Measurements from ENCODE around the gene TBX20. TPM values are rescaled to one million over a fixed set of nuclear protein-coding genes. Genes with fewer than 3 reads are reported as not detected.
"Not testable (repeated sequence)": the region's sequence is repeated elsewhere in the genome, so short reads cannot be mapped to it uniquely, and the experiment has no call there.

TBX20 gene
- total RNA-seq, 1 donor from 2014 or later = not detected

DNA sequence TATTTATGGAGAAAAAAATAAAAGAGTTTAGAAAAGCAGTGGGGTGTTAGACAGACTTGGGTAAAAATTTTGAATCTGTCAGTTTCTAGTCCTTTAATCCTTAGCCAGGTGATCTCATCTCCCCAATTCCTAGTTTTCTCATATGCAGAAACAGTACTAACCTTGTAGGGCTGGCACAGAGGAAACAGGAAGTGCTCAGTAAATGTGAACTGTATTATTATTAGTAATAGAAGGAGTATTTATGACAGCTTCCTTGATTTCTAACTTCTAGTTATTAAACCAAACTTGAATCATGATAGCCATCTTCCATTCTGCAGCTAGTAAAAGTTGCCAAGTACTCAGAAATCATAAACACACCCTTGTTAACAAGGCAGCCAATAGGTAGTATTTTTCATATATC is 12.5 kb downstream of the TBX20 start:
- H3K27ac ChIP-seq = no peak overlapping the region
- TF ChIP-seq CTCF (IDR thresholded peaks at IDR 0.05) = no peak
- H3K27me3 ChIP-seq = no peaks in the 10 kb centered on the region
- H3K9me3 ChIP-seq = no peaks in the 10 kb centered on the region
- H3K36me3 ChIP-seq = no peaks in the 10 kb centered on the region
- no peak overlapping the region for H3K4me3 ChIP-seq
- intact Hi-C loops (cut with DNase I) = no loop called here
- no peaks in the 10 kb centered on the region for H3K4me1 ChIP-seq
- DNase-seq (ENCODE audit: low spot score in 2 of 2) = no peak

GRCh38 chr7:35241008-35241407 is 12.9 kb downstream of the TBX20 start:
- DNase-seq (ENCODE audit: low spot score in 2 of 2); intact Hi-C loops (cut with DNase I); H3K27ac ChIP-seq; H3K4me3 ChIP-seq; H3K36me3 ChIP-seq; H3K9me3 ChIP-seq; H3K27me3 ChIP-seq; H3K4me1 ChIP-seq: not testable (repeated sequence)

- intact Hi-C loops (cut with DNase I); H3K4me3 ChIP-seq; H3K27me3 ChIP-seq; H3K4me1 ChIP-seq; H3K36me3 ChIP-seq; DNase-seq (ENCODE audit: low spot score in 2 of 2); H3K9me3 ChIP-seq; H3K27ac ChIP-seq: not testable (repeated sequence)
Observed at GRCh38 chr7:35238456-35238855, 15.4 kb downstream of the TBX20 start.

DNA sequence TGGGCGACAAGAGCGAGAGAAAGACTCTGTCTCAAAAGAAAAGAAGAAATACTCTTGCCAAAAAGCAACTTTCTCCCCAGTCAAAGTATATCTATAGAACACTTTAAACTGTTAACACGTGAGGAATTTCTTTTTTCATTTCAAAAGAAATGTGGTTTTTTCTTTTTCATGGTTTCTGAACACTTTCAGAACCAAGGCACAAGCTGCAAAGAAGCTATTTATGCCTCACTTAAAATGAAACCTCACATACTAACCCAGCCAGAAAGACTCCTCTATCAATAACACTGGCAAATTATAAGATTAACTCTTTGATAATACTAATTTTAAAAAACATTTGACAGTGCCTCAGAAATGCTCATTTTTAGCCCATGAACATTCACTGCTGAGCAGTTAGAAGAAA is 20.9 kb downstream of the TBX20 start:
- intact Hi-C loops (cut with DNase I) = no loop called here
- Histone ChIP-seq H3K4me1 (no peaks in the 10 kb centered on the region), H3K36me3 (no peaks in the 10 kb centered on the region), H3K27ac (no peak overlapping the region), H3K4me3 (no peak overlapping the region), H3K9me3 (no peaks in the 10 kb centered on the region), H3K27me3 (no peaks in the 10 kb centered on the region)
- no peak for DNase-seq (ENCODE audit: low spot score in 2 of 2)
- TF ChIP-seq CTCF (IDR thresholded peaks at IDR 0.05) = no peak

- H3K9me3 ChIP-seq; H3K27me3 ChIP-seq; DNase-seq (ENCODE audit: low spot score in 2 of 2); intact Hi-C loops (cut with DNase I); H3K4me3 ChIP-seq; H3K36me3 ChIP-seq; H3K4me1 ChIP-seq; H3K27ac ChIP-seq: not testable (repeated sequence)
Observed at GRCh38 chr7:35231221-35231620, 22.7 kb downstream of the TBX20 start.

DNA sequence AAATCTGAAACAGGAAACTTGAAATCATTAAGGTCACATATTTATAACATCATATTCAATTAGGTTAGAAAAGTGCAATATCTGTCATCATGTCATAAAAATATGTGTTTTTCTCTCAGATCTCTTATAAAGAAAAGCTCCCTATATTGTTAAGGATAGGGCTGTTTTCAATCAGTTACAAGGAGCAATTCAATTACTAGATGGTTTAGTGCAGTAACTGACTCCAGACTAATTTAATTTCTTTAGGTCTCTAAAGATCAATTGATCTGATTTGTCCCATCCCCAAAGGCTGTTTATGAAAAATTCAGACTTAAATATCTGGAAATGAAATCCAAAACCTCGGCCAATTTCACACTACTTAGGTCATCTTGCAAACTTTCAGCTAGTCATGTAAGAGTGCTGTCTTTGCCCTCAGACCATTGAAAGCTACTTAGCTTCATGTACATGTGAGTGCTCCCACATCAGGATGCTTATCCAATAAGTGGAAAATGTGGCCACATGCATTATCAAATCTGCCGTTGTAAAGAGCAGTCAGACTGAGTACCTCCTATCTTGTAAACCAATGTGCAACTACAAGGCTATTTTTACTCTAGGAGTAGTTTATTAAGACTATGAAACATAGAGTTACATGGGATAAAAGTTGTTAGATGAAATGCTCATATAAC is 24.7 kb downstream of the TBX20 start:
- H3K27ac ChIP-seq; intact Hi-C loops (cut with DNase I); DNase-seq (ENCODE audit: low spot score in 2 of 2); H3K4me1 ChIP-seq; H3K27me3 ChIP-seq; H3K36me3 ChIP-seq; H3K4me3 ChIP-seq; H3K9me3 ChIP-seq: not testable (repeated sequence)

- H3K4me1 ChIP-seq; H3K27me3 ChIP-seq; intact Hi-C loops (cut with DNase I); H3K36me3 ChIP-seq; H3K27ac ChIP-seq; H3K9me3 ChIP-seq; H3K4me3 ChIP-seq; DNase-seq (ENCODE audit: low spot score in 2 of 2): not testable (repeated sequence)
Observed at GRCh38 chr7:35228496-35229051, 25.3 kb downstream of the TBX20 start.

DNA sequence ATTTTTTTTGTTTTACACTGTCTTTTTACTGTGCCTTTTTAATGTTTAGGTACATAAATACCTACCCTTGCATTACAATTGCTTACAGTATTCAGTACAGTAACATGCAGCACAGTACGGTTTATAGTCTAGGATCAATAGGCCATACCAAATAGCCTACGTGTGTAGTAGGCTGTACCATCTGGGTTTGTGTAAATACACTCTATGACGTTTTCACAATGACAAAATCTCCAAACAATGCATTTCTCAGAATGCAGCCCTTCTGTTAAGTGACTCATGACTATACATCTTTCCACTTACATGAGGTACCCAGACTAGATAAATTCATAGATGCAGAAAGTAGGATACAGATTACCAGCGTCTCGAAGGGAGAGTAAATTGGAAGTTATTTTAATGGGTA is 26.5 kb downstream of the TBX20 start:
- intact Hi-C loops (cut with DNase I); H3K36me3 ChIP-seq; H3K4me3 ChIP-seq; H3K27me3 ChIP-seq; DNase-seq (ENCODE audit: low spot score in 2 of 2); H3K4me1 ChIP-seq; H3K27ac ChIP-seq; H3K9me3 ChIP-seq: not testable (repeated sequence)

DNA sequence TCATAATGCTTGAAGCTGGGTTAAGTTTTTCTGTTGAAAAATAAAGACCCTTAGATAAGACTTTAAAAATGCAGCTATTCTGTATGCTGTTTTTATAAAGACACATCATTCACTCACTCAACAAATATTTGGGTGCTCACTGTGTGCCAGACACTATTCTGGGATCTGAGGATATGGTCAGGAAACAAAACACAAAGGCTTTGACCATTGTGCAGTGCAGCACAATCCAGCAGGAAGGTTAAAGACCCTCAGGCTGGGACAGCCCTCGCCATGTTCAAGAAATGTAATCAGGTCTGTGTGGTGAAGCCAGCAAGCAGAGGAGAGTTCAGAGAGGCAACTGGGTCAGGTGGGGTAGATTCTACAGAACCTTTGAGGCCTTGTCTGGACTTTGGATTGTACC is 31.5 kb downstream of the TBX20 start:
- intact Hi-C loops (cut with DNase I) = not testable (repeated sequence)

DNA sequence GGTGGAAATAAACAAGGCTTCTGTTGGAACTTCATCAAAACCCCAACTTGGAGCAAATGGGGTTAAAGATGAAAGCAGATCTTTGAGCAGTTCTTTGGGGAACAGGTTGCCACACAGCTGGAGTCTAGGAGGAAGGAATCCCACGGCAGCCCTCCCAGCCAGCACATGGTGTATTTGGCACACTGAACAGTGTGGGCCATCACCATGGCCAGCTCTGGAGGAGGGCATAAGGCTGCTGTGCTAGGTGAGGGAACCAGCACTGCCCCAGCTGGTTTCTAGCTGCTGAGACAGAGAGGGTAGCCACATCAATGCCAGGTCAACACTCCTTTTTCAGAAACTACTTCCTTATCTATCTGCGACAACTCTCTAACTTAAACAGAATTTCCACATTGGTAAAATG is 33.7 kb downstream of the TBX20 start:
- H3K9me3 ChIP-seq; H3K27ac ChIP-seq; H3K27me3 ChIP-seq; H3K36me3 ChIP-seq; H3K4me1 ChIP-seq; H3K4me3 ChIP-seq; DNase-seq (ENCODE audit: low spot score in 2 of 2); intact Hi-C loops (cut with DNase I): not testable (repeated sequence)

More for the DNA sequence above, 31.5 kb downstream of the TBX20 start:
- H3K4me1 ChIP-seq; H3K4me3 ChIP-seq; H3K36me3 ChIP-seq; H3K27ac ChIP-seq; H3K9me3 ChIP-seq; H3K27me3 ChIP-seq; DNase-seq (ENCODE audit: low spot score in 2 of 2): not testable (repeated sequence)

DNA sequence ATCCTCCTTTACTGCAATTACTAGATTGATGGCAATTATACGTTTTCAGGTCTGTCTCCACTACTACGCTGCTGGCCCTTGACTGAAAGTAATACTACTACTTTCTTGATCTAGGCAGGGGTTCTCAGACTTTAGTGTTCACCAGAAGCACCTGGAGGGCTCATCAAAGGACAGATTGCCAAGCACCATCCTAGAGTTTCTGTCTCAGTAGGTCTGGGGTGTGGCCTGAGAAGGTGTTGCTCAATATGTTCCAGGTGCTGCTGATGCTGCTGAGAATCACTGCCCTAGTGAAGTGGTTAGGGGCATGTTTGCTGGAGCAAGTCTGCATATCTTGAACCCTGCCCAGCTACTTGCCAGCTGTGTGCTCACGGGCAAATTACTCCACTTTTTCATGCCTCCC is 37.9 kb downstream of the TBX20 start:
- DNase-seq (ENCODE audit: low spot score in 2 of 2); H3K4me3 ChIP-seq; H3K4me1 ChIP-seq; H3K9me3 ChIP-seq; H3K27ac ChIP-seq; intact Hi-C loops (cut with DNase I); H3K27me3 ChIP-seq; H3K36me3 ChIP-seq: not testable (repeated sequence)

GRCh38 chr7:35215063-35215462 is 38.8 kb downstream of the TBX20 start:
- H3K4me1 ChIP-seq; H3K4me3 ChIP-seq; H3K9me3 ChIP-seq; intact Hi-C loops (cut with DNase I); H3K27me3 ChIP-seq; DNase-seq (ENCODE audit: low spot score in 2 of 2); H3K27ac ChIP-seq; H3K36me3 ChIP-seq: not testable (repeated sequence)

DNA sequence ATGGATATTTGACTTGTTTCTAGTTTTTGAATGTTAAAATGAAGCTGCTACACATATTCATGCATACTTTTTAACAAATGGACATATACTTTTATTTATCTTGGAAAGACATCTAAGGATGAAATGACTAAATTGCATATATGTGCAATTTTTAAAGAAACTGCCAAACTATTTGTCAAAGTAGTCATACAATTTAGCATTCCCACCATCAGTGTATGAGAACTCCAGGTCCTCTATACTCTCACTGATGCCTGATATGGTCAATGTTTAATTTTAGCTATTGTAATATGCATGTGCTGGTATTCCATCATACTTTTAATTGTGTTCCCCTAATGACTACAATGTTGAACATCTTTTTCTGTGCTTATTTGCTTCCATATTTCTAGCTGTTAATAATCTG is 47.0 kb downstream of the TBX20 start:
- intact Hi-C loops (cut with DNase I); H3K4me3 ChIP-seq; H3K9me3 ChIP-seq; H3K27me3 ChIP-seq; H3K36me3 ChIP-seq; H3K4me1 ChIP-seq; H3K27ac ChIP-seq; DNase-seq (ENCODE audit: low spot score in 2 of 2): not testable (repeated sequence)

Data from ascending aorta (tissue), 2 donors.